Embryonic facial prominence (tissue), 1 donor: ENCODE results near the gene SMG9.

Experiments
- DNase-seq: peaks from one replicate; pipeline ENCODE4 v3.0.0-alpha.2; 2016; ENCODE audit errors: extremely low spot score

SMG9 gene, protein sequence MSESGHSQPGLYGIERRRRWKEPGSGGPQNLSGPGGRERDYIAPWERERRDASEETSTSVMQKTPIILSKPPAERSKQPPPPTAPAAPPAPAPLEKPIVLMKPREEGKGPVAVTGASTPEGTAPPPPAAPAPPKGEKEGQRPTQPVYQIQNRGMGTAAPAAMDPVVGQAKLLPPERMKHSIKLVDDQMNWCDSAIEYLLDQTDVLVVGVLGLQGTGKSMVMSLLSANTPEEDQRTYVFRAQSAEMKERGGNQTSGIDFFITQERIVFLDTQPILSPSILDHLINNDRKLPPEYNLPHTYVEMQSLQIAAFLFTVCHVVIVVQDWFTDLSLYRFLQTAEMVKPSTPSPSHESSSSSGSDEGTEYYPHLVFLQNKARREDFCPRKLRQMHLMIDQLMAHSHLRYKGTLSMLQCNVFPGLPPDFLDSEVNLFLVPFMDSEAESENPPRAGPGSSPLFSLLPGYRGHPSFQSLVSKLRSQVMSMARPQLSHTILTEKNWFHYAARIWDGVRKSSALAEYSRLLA

DNA sequence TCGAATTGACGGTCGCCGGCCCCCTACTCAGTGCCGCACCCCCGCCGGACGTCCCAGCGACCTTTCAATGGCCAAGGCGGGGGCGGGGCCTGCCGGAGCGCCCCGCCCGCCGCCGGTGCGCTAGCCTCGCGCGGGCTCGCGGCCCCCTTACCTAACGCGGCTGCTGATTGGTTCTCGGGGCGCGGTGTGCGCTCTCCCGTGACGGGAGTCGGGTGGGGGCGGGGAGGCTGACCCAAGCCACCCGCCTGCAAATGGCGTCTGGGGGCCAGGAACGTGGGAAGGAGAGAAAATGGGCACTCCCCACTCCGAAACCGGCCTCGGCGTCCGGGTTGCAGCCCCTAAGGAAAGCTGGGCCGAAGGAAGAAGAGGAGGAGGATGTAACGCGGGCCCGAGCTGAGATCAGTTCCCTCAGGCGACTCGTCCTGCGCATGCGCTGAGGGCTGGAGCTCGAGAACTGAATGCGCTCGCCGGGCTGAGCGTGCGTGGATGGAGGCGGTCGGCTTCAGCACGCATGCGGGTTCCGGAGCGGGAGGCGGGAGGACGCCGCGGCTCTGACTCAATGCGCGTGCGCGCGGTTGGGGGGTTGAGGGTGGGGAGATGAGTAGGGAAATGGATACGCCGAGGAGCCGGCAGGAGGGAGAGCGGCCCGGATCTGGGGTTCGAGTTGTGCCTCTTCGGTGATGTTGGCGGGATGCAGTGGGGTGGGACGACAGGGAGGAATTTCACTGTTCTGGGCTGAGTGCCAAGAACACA is at the start of gene SMG9:
Gene SMG9, minus strand, starts transcription at position 460 of the 753 bp plus-strand sequence. CDS start 4,221 bp downstream, outside the sequence.
- DNase-seq, result peak; percentile 95

DNA sequence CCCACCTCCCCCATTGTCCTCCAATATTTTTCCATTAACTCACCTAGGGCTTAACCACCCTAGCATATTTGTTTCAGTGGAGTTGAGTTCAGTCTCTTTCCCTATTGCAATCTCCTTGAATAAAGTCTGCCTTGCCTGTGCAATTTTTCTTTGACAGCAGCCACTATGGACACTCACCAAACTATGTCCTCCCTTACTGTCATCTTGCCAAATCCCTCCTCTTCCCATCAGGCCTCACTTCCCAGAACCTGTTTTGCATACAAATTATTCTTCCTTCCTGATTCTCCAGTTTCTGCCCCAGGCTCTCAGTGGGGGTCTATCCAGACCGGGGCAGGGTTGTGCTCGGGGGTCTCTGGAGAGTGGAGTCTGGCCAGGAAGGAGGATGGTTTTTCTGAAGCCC is 49.7 kb upstream of the SMG9 start:
- DNase-seq, result no peak

- DNase-seq, result no peak
Observed at GRCh38 chr19:43802216-43802951, 47.6 kb upstream of the SMG9 start, which contains the start of gene LYPD5. LYPD5 (minus strand) TSS chr19:43802447; CDS start chr19:43802380, 67 bp downstream.

- DNase-seq, result no peak
Observed at GRCh38 chr19:43799502-43800142, 44.9 kb upstream of the SMG9 start.

DNA sequence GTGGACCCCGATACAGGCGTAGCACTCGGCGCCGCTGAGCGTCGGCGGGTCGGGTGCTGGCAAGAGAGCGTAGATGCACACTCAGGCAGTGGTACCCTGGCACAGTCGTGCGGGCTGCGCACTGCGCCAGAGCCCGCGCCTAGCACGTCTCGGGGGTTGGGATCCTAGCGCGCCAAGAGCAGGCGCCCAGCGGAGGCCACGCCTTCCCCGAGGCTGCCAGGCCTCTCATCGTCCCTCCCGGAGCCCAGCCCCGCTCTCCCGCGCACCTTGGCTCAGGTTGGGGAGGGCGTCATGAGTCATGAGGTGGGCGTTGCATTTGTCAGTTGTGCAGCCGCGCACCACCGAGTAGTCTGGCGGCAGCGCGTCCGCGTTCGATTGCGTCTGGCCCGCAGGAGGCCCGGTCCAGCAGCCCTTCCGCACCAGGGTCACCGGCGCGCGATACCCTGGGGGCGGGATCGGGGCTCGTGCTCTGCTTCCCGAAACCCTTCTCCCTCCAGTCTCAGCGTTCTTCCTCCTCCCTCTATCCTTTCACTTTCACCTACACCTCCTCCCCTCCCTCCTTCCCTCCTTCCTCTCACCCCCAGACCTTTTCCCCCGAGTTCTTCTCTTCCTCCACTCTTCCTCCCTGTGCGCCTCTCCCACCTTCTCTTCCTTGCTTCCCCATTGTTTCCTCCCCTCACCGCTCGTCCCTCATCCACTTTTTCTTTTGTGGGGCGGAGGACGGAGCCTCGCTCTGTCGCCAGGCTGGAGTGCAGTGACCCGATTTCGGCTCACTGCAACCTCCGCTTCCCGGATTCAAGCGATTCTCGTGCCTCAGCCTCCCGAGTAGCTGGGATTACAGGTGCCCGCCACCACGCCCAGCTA is 44.0 kb upstream of the SMG9 start:
- no peak for DNase-seq

DNA sequence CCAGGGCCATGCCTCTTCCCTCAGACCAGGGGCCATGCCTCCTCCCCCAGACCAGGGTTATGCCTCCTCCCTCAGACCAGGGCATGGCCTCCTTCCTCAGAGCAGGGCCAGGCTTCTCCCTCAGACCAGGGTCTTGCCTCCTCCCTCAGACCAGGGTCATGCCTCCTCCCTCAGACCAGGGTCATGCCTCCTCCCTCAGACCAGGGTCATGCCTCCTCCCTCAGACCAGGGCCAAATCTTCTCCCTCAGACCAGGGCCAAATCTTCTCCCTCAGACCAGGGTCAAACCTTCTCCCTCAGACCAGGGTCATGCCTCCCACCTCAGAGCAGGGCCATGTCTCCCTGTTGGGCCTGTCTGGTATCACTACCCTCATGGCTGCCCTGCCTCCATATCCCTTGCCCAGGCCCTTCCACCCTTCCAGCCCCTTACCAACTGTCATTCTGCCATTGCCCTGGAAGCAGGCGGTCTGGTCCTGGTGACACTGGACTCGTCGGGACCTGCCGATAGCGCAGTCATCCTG is 43.3 kb upstream of the SMG9 start:
- no peak for DNase-seq

GRCh38 chr19:43797556-43797955 is 42.8 kb upstream of the SMG9 start:
- no peak for DNase-seq

DNA sequence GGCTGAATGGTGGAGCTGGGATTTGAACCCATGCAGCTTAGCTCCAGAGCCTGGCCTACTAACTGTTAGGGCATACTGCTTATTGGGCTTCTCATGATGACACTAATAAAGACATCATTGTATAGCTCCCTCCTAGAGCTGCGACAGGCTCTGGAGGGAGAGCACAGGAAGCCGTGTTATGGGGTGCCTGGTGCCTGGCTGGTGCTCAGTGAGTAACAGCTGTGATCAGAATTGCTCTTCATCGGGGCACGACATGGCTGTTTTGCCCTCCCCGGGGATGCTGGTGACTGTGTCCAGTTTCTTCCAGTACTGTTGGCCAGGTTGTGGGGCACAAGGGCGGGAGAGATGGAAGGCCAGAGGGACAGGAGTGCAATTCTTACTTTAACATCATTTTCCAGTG is 42.4 kb upstream of the SMG9 start:
- no peak for DNase-seq

DNA sequence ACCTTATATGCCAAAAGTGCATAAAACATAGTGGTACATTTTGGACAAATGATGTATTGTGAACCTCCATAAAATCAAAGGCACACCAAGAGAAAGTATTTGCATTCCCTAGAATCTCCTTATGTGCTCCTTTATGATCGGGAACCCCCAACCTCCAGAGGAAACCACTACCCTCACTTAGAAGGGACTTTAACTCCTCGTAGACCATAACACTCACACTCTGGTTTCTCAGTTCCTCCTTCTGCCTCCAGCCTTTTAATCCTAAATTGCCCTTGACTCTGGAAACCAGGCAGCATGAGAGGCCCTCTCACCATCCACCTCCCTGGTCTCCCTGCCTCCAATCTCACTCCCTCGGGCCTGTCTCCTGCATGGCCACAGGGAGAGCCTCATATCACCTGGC is 35.8 kb upstream of the SMG9 start:
- DNase-seq, result no peak

GRCh38 chr19:43789029-43789428 is 34.3 kb upstream of the SMG9 start:
- no peak for DNase-seq

GRCh38 chr19:43786665-43787064 is 31.9 kb upstream of the SMG9 start:
- DNase-seq, result no peak

DNA sequence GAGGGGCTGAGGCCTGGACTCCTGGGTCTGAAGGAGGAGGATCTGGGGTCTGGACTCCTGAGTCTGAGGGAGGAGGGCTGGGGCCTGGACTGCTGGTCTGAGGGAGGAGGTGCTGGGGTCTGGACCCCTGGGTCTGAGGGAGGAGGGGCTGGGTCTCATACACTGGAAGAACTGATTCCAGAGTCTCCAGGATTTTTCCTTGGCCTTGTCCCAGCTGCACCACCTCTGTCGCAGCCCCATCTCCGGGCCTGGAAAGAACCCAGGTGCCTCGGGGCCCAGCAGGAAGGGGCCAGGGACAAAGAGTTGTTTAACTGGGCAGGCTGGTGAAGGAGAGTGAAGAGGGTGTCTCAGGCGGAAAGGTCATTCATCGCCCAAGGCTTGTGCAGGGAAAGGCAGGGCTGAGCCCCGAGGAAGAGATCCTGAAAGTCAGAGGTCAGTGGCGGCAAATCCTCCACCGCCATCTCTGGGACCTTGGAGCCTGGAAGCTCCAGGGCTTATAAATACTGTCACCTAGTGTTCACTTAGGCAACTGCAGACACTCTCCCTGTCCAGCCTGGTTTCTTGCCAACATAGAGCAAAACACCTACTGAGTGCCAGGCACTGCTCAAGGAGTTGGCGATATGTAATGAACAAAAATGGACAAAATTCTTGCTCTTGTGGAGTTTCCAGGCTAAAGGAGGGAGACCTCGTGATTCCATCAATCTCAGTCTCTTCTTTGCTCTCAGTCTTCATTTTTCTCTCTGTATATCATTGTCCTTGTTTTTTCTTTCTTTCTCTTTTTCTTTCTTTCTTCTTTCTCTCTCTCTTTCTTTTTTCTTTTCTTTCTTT is 30.4 kb upstream of the SMG9 start:
- no peak for DNase-seq

GRCh38 chr19:43784241-43784980 is 29.6 kb upstream of the SMG9 start:
- no peak for DNase-seq

DNA sequence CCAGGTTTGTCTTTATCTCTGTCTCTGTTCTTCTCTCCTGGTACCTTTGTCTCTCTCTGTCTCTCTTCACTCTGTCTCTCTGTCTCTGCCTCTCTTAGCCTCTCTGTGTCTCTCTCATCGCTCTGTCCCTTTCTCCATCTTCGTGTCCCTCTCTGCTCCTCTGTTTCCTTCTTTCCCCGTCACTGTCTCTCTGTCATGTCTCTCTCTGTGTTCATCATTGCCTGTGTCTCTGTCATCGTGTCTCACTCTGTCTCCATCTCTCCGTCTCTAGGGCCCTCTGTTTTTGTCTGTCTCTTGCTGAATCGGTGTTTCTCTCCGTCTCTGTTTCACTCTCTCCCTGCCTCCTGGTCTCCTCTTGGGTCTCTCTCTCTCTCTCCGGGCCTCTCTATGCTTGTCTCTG is 28.9 kb upstream of the SMG9 start:
- DNase-seq, result no peak

- no peak for DNase-seq
Observed at GRCh38 chr19:43782689-43783231, 28.0 kb upstream of the SMG9 start.

GRCh38 chr19:43782311-43782660 is 27.5 kb upstream of the SMG9 start:
- DNase-seq, result no peak

DNA sequence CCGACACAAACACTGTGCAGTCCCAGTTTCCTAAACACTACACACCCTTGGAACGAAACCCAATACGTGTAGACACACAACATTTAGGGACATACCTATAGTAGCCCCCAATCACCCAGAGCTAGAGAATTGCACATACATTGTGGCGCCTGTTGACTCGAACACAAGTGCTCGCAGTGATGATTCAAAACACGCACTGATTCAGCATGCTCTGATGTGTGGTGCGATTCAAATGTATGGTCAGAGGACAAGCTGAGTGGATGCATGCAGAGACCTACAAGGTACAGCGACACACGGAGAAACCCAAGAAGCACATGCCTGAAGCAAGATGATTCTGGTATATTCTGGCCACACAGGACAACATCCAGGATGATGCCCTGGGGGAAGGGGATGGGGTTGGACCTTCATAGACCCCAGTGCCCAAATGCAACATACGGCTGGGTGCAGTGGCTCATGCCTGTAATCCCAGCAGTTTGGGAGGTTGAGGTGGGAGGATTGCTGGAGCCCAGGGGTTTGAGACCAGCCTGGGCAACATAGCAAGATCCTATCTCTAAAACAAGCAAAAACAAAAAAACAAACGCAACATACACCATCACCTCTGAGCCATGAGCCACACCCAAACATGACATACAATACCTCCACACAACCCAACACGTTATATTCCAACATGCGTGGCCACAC is 27.0 kb upstream of the SMG9 start:
- DNase-seq, result no peak
